GM12873 (cell line): ENCODE data around the gene MAGI3.

Experiments
- TF ChIP-seq, protein P1 (sequence below): IDR thresholded peaks from 2 replicates; pipeline ENCODE4 v1.5.1; 2012; ENCODE audit warnings: low read depth, mild to moderate bottlenecking, moderate library complexity, low read length, control low read depth; ENCODE audit not compliant: insufficient read depth; ENCODE audit errors: missing control alignments

Gene MAGI3

DNA sequence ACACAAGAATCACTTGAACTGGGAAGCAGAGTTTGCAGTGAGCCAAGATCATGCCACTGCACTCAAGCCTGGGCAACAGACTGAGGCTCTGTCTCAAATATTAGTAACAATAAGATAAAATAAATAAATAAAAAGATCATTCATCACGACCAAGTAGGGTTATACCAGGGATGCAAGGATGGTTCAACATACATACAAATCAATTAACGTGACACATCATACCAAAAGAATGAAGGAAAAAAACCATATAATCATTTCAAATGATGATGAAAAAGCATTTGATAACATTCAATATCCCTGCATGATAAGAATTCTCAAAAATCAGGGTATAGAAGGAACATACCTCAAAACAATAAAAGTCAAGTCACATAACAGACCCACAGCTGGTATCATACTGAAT lies 330.7 kb downstream of the MAGI3 start:
- TF ChIP-seq, protein P1, sequence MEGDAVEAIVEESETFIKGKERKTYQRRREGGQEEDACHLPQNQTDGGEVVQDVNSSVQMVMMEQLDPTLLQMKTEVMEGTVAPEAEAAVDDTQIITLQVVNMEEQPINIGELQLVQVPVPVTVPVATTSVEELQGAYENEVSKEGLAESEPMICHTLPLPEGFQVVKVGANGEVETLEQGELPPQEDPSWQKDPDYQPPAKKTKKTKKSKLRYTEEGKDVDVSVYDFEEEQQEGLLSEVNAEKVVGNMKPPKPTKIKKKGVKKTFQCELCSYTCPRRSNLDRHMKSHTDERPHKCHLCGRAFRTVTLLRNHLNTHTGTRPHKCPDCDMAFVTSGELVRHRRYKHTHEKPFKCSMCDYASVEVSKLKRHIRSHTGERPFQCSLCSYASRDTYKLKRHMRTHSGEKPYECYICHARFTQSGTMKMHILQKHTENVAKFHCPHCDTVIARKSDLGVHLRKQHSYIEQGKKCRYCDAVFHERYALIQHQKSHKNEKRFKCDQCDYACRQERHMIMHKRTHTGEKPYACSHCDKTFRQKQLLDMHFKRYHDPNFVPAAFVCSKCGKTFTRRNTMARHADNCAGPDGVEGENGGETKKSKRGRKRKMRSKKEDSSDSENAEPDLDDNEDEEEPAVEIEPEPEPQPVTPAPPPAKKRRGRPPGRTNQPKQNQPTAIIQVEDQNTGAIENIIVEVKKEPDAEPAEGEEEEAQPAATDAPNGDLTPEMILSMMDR = no peak

- TF ChIP-seq, protein P1 = no peak
Observed at GRCh38 chr1:113732802-113733201, 342.5 kb downstream of the MAGI3 start.

GRCh38 chr1:113734357-113735055 lies 344.2 kb downstream of the MAGI3 start:
- TF ChIP-seq, protein P1 = no peak
